Activated CD8-positive, alpha-beta T cell treated with anti-CD3 and anti-CD28 coated beads for 36 hours (primary cell): Measurements from ENCODE around the gene FAM20C. TPM values are rescaled to one million over a fixed set of nuclear protein-coding genes. Genes with fewer than 3 reads are reported as not detected.

Experiments
- ATAC-seq: fragments of 200-7000 bp; cut with Tn5 transposase; one replicate; pipeline ENCODE4 v1.10.0; 2021; ENCODE audit warnings: mild to moderate bottlenecking, moderate library complexity
- CTCF ChIA-PET: fragments of 350-600 bp; sonication (Branson Sonifier 250); formaldehyde crosslinking; loops from one replicate; lab custom pipeline; 2021; ENCODE audit warnings: antibody characterized with exemption; lab: Charles Lee
- POLR2A ChIA-PET: fragments of 350-600 bp; sonication (Branson Sonifier 250); formaldehyde crosslinking; loops from one replicate; lab custom pipeline; 2021; ENCODE audit warnings: antibody characterized with exemption; lab: Charles Lee
- DNase-seq: peaks from one replicate; pipeline ENCODE4 v3.0.0-alpha.2; 2020
- H3K27ac Mint-ChIP-seq: one replicate; pipeline ENCODE4 v1.8.0; 2021; ENCODE audit warnings: mild to moderate bottlenecking, mixed read lengths
- H3K27me3 Mint-ChIP-seq: one replicate; pipeline ENCODE4 v1.8.0; 2021; ENCODE audit warnings: mixed read lengths
- H3K36me3 Mint-ChIP-seq: one replicate; pipeline ENCODE4 v1.8.0; 2021; ENCODE audit warnings: low read depth, mixed read lengths
- H3K4me1 Mint-ChIP-seq: one replicate; pipeline ENCODE4 v1.8.0; 2021; ENCODE audit warnings: low read depth, mixed read lengths
- H3K4me3 Mint-ChIP-seq: one replicate; pipeline ENCODE4 v1.8.0; 2021; ENCODE audit warnings: mild to moderate bottlenecking, moderate library complexity, mixed read lengths
- H3K9me3 Mint-ChIP-seq: one replicate; pipeline ENCODE4 v1.8.0; 2021; ENCODE audit warnings: mixed read lengths
- CTCF ChIP-seq: fragments of 200-600 bp; IDR thresholded peaks from one replicate; pipeline ENCODE4 v1.8.0; 2022; ENCODE audit warnings: antibody characterized with exemption, mild to moderate bottlenecking
- intact Hi-C: fragments of 100-400 bp; cut with micrococcal nuclease; formaldehyde crosslinking; loops from one replicate; pipeline ENCODE4 v1.10.0; 2022
- total RNA-seq, 2 experiments: library from RNA; stranded (reverse); gene quantifications; one replicate each; pipeline ENCODE4 v1.2.3, GENCODE V29; 2021

The FAM20C gene
- total RNA-seq, 2 experiments from 2014 or later = 0.29 to 1.1 TPM

GRCh38 chr7:196778-197321 lies 4.5 kb downstream of the FAM20C start:
- intact Hi-C loops = no loop called here
- Mint-ChIP-seq H3K4me1 (no peaks in the 10 kb centered on the region), H3K36me3 (no peaks in the 10 kb centered on the region), H3K27ac (no peak overlapping the region), H3K9me3 (no peaks in the 10 kb centered on the region), H3K27me3 (peaks cover 19% of the 10 kb centered on the region), H3K4me3 (no peak overlapping the region)
- DNase-seq (no peak), ATAC-seq (no peak)
- CTCF ChIA-PET = no interaction called here
- TF ChIP-seq CTCF = no peak
- POLR2A ChIA-PET = interaction anchor here (1.2 kb wide), 1 partner anchor 10 kb away, joined by 3 read pairs; no protein-coding TSS in a partner anchor

- CTCF ChIA-PET = no interaction called here
- H3K4me3 Mint-ChIP-seq = no peak overlapping the region
- DNase-seq (no peak), ATAC-seq (no peak)
- no peak overlapping the region for H3K27ac Mint-ChIP-seq
- intact Hi-C loops = no loop called here
- H3K36me3 Mint-ChIP-seq = no peaks in the 10 kb centered on the region
- POLR2A ChIA-PET = no interaction called here
- no peak for TF ChIP-seq CTCF
- H3K4me1 Mint-ChIP-seq = no peaks in the 10 kb centered on the region
- no peaks in the 10 kb centered on the region for H3K9me3 Mint-ChIP-seq
- peaks cover 19% of the 10 kb centered on the region for H3K27me3 Mint-ChIP-seq
Measured at GRCh38 chr7:197413-198335, 5.3 kb downstream of the FAM20C start.

GRCh38 chr7:199483-200249 lies 7.3 kb downstream of the FAM20C start:
- no peak for ATAC-seq
- ChIA-PET POLR2A (no interaction called here), CTCF (interaction anchor here (1.1 kb wide), 1 partner anchor 48 kb away, joined by 4 read pairs; no protein-coding TSS in a partner anchor)
- H3K36me3 Mint-ChIP-seq = no peaks in the 10 kb centered on the region
- intact Hi-C loops = no loop called here
- peaks cover 10% of the 10 kb centered on the region for H3K27me3 Mint-ChIP-seq
- H3K27ac Mint-ChIP-seq = no peak overlapping the region
- TF ChIP-seq CTCF = no peak
- H3K4me1 Mint-ChIP-seq = no peaks in the 10 kb centered on the region
- H3K9me3 Mint-ChIP-seq = no peaks in the 10 kb centered on the region
- no peak overlapping the region for H3K4me3 Mint-ChIP-seq
- no peak for DNase-seq

GRCh38 chr7:200290-200689 lies 7.9 kb downstream of the FAM20C start:
- peaks cover 3% of the 10 kb centered on the region for H3K27me3 Mint-ChIP-seq
- no peak overlapping the region for H3K4me3 Mint-ChIP-seq
- no peak for ATAC-seq
- no peak for DNase-seq
- H3K9me3 Mint-ChIP-seq = no peaks in the 10 kb centered on the region
- intact Hi-C loops = no loop called here
- H3K4me1 Mint-ChIP-seq = no peaks in the 10 kb centered on the region
- POLR2A ChIA-PET = no interaction called here
- no peak overlapping the region for H3K27ac Mint-ChIP-seq
- no peak for TF ChIP-seq CTCF
- CTCF ChIA-PET = interaction anchor here (1.1 kb wide), 1 partner anchor 49 kb away, joined by 4 read pairs; no protein-coding TSS in a partner anchor
- no peaks in the 10 kb centered on the region for H3K36me3 Mint-ChIP-seq
